Bronchial epithelial cell (primary cell): ENCODE measurements around the gene HSD3B2. TPM values are rescaled to one million over a fixed set of nuclear protein-coding genes. Genes with fewer than 3 reads are reported as not detected.

Experiments used
- DNase-seq: peaks from one replicate; pipeline ENCODE4 v3.0.0-alpha.2; 2010; ENCODE audit warnings: low read depth
- FAIRE-seq: peaks from 2 replicates; lab custom pipeline; 2011; peaks lifted over from hg19 to GRCh38; lab: Jason Lieb, UNC
- H3K27me3 ChIP-seq: 2 replicates; pipeline ENCODE4 v1.5.1; 2011; ENCODE audit warnings: low read length; ENCODE audit not compliant: control insufficient read depth, insufficient read depth
- H3K36me3 ChIP-seq: 2 replicates; pipeline ENCODE4 v1.5.1; 2011; ENCODE audit warnings: low read length; ENCODE audit not compliant: control insufficient read depth, insufficient read depth
- H3K4me3 ChIP-seq: 2 replicates; pipeline ENCODE4 v1.5.1; 2011; ENCODE audit warnings: mild to moderate bottlenecking, low read depth, low read length, control low read depth
- CTCF ChIP-seq: IDR thresholded peaks from 2 replicates; pipeline ENCODE4 v1.5.1; 2011; ENCODE audit warnings: mild to moderate bottlenecking, moderate library complexity, low read length, control low read depth, inconsistent platforms; ENCODE audit not compliant: insufficient read depth, severe bottlenecking
- total RNA-seq: library from RNA; depleted of rRNA; stranded (reverse); fragments of >200 nt; gene quantifications from 2 replicates; pipeline ENCODE4 v1.2.1, GENCODE V29; 2014

Gene HSD3B2
- total RNA-seq, 1 donor from 2014 or later = not detected

GRCh38 chr1:119430486-119430885 is 15.5 kb downstream of the HSD3B2 start:
- peaks cover 3% of the 10 kb centered on the region for H3K27me3 ChIP-seq
- no peak for DNase-seq
- no peak overlapping the region for H3K4me3 ChIP-seq
- no peak for FAIRE-seq
- no peak for TF ChIP-seq CTCF
- H3K36me3 ChIP-seq = no peaks in the 10 kb centered on the region

GRCh38 chr1:119431836-119432235 is 16.9 kb downstream of the HSD3B2 start:
- no peak for TF ChIP-seq CTCF
- FAIRE-seq (no peak), DNase-seq (peak; percentile 21)
- Histone ChIP-seq H3K36me3 (no peaks in the 10 kb centered on the region), H3K4me3 (no peak overlapping the region), H3K27me3 (peaks cover 3% of the 10 kb centered on the region)

GRCh38 chr1:119435052-119435451 is 20.1 kb downstream of the HSD3B2 start:
- DNase-seq = peak; percentile 85
- no peak for FAIRE-seq
- TF ChIP-seq CTCF = no peak
- no peak overlapping the region for H3K4me3 ChIP-seq
- H3K27me3 ChIP-seq = peaks cover 5% of the 10 kb centered on the region
- H3K36me3 ChIP-seq = no peaks in the 10 kb centered on the region

- no peak for DNase-seq
- peaks cover 1% of the 10 kb centered on the region for H3K27me3 ChIP-seq
- no peak for FAIRE-seq
- H3K36me3 ChIP-seq = no peaks in the 10 kb centered on the region
- TF ChIP-seq CTCF = no peak
- no peak overlapping the region for H3K4me3 ChIP-seq
Observed at GRCh38 chr1:119438761-119439160, 23.8 kb downstream of the HSD3B2 start.

GRCh38 chr1:119440721-119441307 is 25.9 kb downstream of the HSD3B2 start:
- H3K27me3 ChIP-seq = peaks cover 1% of the 10 kb centered on the region
- FAIRE-seq = no peak
- no peak for TF ChIP-seq CTCF
- no peaks in the 10 kb centered on the region for H3K36me3 ChIP-seq
- H3K4me3 ChIP-seq = no peak overlapping the region
- DNase-seq = no peak

GRCh38 chr1:119442756-119443155 is 27.8 kb downstream of the HSD3B2 start:
- FAIRE-seq (peak; percentile 90), DNase-seq (peak; percentile 26)
- no peaks in the 10 kb centered on the region for H3K36me3 ChIP-seq
- peaks cover 1% of the 10 kb centered on the region for H3K27me3 ChIP-seq
- H3K4me3 ChIP-seq = no peak overlapping the region
- no peak for TF ChIP-seq CTCF
